K562 (cell line): ENCODE data around the gene ARHGAP26. TPM values are rescaled to one million over a fixed set of nuclear protein-coding genes. Genes with fewer than 3 reads are reported as not detected.

Experiments used
- ATAC-seq: fragments of 200-7000 bp; cut with Tn5 transposase; 3 replicates; pipeline ENCODE4 v1.9.1; 2020; ENCODE audit warnings: moderate library complexity
- BruUV-seq: library from RNA; stranded (reverse); fragments of 400-500 nt; replicated peaks from 2 replicates; lab custom pipeline; 2021; lab: Mats Ljungman, UMichigan
- CTCF ChIA-PET: fragments of 300-600 bp; formaldehyde crosslinking; extraction: SDS; loops from one replicate; lab custom pipeline; 2021; ENCODE audit warnings: low intra/inter-chr PET ratio; lab: Yijun Ruan, JAX
- POLR2A ChIA-PET: fragments of 300-600, 350-650 bp; sonication (Branson Sonifier 250); formaldehyde crosslinking; extraction: SDS; loops from one replicate; lab custom pipeline; 2021; ENCODE audit warnings: antibody characterized with exemption, inconsistent platforms; lab: Yijun Ruan, JAX
- DNase-seq, 4 experiments: peaks; one replicate each; pipeline versions ENCODE4 v3.0.0 to v3.0.0-alpha.2; 2011 to 2018; ENCODE audit warnings: low spot score in 3 of 4, mixed read lengths in 3 of 4; ENCODE audit errors: extremely low read depth in 1 of 4
- FAIRE-seq: peaks from 2 replicates; lab custom pipeline; 2011; peaks lifted over from hg19 to GRCh38; lab: Jason Lieb, UNC
- H2AFZ ChIP-seq: 2 replicates; pipeline ENCODE4 v1.6.0; 2011; ENCODE audit warnings: low read depth, low read length, control low read depth, inconsistent platforms
- H3K27ac ChIP-seq: fragments of 200-600 bp; 3 replicates; pipeline ENCODE4 v1.8.0; 2011; ENCODE audit warnings: low read depth, mild to moderate bottlenecking, control low read depth, inconsistent platforms, low read length, moderate library complexity, mixed read lengths; ENCODE audit errors: extremely low read depth
- H3K27me3 ChIP-seq, 2 experiments: fragments of 300-600 bp in 1 of 2; 2 replicates in 1 of 2; 3 replicates in 1 of 2; pipeline versions ENCODE4 v1.6.0 to v1.8.0; 2011; ENCODE audit warnings: inconsistent platforms in 2 of 2, low read length in 2 of 2, mild to moderate bottlenecking in 1 of 2, mixed read lengths in 1 of 2, moderate library complexity in 1 of 2; ENCODE audit not compliant: control insufficient read depth in 2 of 2, insufficient read depth in 2 of 2
- H3K36me3 ChIP-seq: fragments of 300-600 bp; 3 replicates; pipeline ENCODE4 v1.8.0; 2011; ENCODE audit warnings: mild to moderate bottlenecking, low read length, inconsistent platforms; ENCODE audit not compliant: control insufficient read depth, insufficient read depth
- H3K4me1 ChIP-seq, 2 experiments: fragments of 200-600 bp in 1 of 2; replicated peaks in 1 of 2; 2 replicates in 1 of 2; 3 replicates in 1 of 2; pipeline versions ENCODE4 v1.5.1 to v1.8.0; 2011; ENCODE audit warnings: inconsistent platforms in 2 of 2, low read length in 2 of 2, mild to moderate bottlenecking in 1 of 2, mixed read lengths in 1 of 2, moderate library complexity in 1 of 2; ENCODE audit not compliant: control insufficient read depth in 2 of 2, insufficient read depth in 2 of 2
- H3K4me2 ChIP-seq: 2 replicates; pipeline ENCODE4 v1.6.1; 2011; ENCODE audit warnings: low read length, control low read depth, inconsistent platforms, mixed read lengths; ENCODE audit not compliant: insufficient read depth
- H3K4me3 ChIP-seq: fragments of 200-600 bp; sonication (generic), shearing (Covaris generic); 2 replicates; pipeline ENCODE4 v1.5.1; 2016; ENCODE audit warnings: control low read depth, inconsistent platforms
- H3K79me2 ChIP-seq: fragments of 200-600 bp; 3 replicates; pipeline ENCODE4 v1.8.0; 2011; ENCODE audit warnings: low read length, inconsistent platforms; ENCODE audit not compliant: control insufficient read depth, insufficient read depth
- H3K9ac ChIP-seq, 2 experiments: 2 replicates each; pipeline versions ENCODE4 v1.6.0 to v1.6.1; 2011; ENCODE audit warnings: low read depth in 2 of 2, low read length in 2 of 2, control low read depth in 1 of 2, inconsistent platforms in 1 of 2, mild to moderate bottlenecking in 1 of 2, mixed read lengths in 1 of 2; ENCODE audit not compliant: insufficient read depth in 1 of 2
- H3K9me1 ChIP-seq: one replicate; pipeline ENCODE4 v1.6.0; 2011; ENCODE audit warnings: inconsistent platforms, mild to moderate bottlenecking, low read length, moderate library complexity; ENCODE audit not compliant: control insufficient read depth, insufficient read depth
- H3K9me3 ChIP-seq: replicated peaks from 2 replicates; pipeline ENCODE4 v1.5.1; 2011; ENCODE audit warnings: low read depth, low read length, inconsistent platforms; ENCODE audit not compliant: control insufficient read depth, insufficient read depth
- H4K20me1 ChIP-seq: replicated peaks from 2 replicates; pipeline ENCODE4 v1.6.1; 2011; ENCODE audit warnings: low read length, inconsistent platforms, mixed read lengths; ENCODE audit not compliant: control insufficient read depth, insufficient read depth
- CBX8 ChIP-seq: fragments of 200-600 bp; sonication (generic); IDR thresholded peaks from 2 replicates; pipeline ENCODE4 v1.6.1; 2012; ENCODE audit warnings: borderline replicate concordance, mixed run types, low read depth, mild to moderate bottlenecking, moderate library complexity, mixed read lengths, low read length, control low read depth, inconsistent platforms; ENCODE audit not compliant: poor library complexity, severe bottlenecking; ENCODE audit errors: extremely low read depth
- CEBPB ChIP-seq: fragments of 450-650 bp; IDR thresholded peaks from 2 replicates; pipeline ENCODE4 v1.6.1; 2016; ENCODE audit warnings: missing genetic modification characterization, missing compliant biosample characterization
- CEBPG ChIP-seq, 3 experiments: fragments of 200-800 bp in 1 of 3; sonication (Bioruptor generic) in 1 of 3; sonication (generic) in 1 of 3; formaldehyde crosslinking in 1 of 3; IDR thresholded peaks in 2 of 3; conservative IDR thresholded peaks in 1 of 3; 2 replicates each; pipeline versions ENCODE4 v1.6.1 to v1.8.0; 2016 to 2022; ENCODE audit warnings: missing compliant biosample characterization in 2 of 3, missing genetic modification characterization in 2 of 3, mild to moderate bottlenecking in 1 of 3, missing genetic modification reagents in 1 of 3
- CHD4 ChIP-seq: fragments of 200-600 bp; sonication (generic); IDR thresholded peaks from 3 replicates; pipeline ENCODE4 v1.6.1; 2012; ENCODE audit warnings: low read depth, mild to moderate bottlenecking, mixed read lengths, low read length, inconsistent platforms; ENCODE audit not compliant: insufficient read depth, insufficient replicate concordance, poor library complexity, severe bottlenecking
- CSDE1 ChIP-seq, 2 experiments: fragments of 450-650 bp; IDR thresholded peaks; 2 replicates each; pipeline ENCODE4 v1.6.1; 2016; ENCODE audit warnings: mild to moderate bottlenecking in 1 of 2
- HDAC8 ChIP-seq: fragments of 450-650 bp; IDR thresholded peaks from 2 replicates; pipeline ENCODE4 v1.6.1; 2016; ENCODE audit warnings: mild to moderate bottlenecking, missing genetic modification characterization, moderate library complexity, missing compliant biosample characterization
- MEF2A ChIP-seq: IDR thresholded peaks from 2 replicates; pipeline ENCODE4 v1.6.1; 2011; ENCODE audit warnings: low read depth, mild to moderate bottlenecking, low read length, moderate library complexity; ENCODE audit not compliant: control insufficient read depth
- STAT5B ChIP-seq: fragments of 250-450 bp; sonication (Bioruptor Pico); IDR thresholded peaks from 2 replicates; pipeline ENCODE4 v1.8.0; 2021; ENCODE audit warnings: mild to moderate bottlenecking, inconsistent platforms
- ZNF354B ChIP-seq: fragments of 250-450 bp; sonication (Bioruptor Pico); IDR thresholded peaks from 2 replicates; pipeline ENCODE4 v1.4.0; 2020
- WGBS: fragments of 100-300 bp; shearing (Covaris generic); methylation state at CpG from one replicate; pipeline ENCODE4 v1.1.6; 2016; ENCODE audit warnings: low coverage, mixed read lengths; ENCODE audit not compliant: insufficient coverage; ENCODE audit errors: missing lambda C conversion rate; 5-methylcytosine and 5-hydroxymethylcytosine counted together
- in situ Hi-C: fragments of 300-500 bp; cut with MboI; formaldehyde crosslinking; loops from 4 replicates; pipeline ENCODE4 v1.15.0; 2018; ENCODE audit warnings: inconsistent platforms, mixed read lengths
- intact Hi-C: fragments of 100-400 bp; cut with micrococcal nuclease; formaldehyde crosslinking; loops from 2 replicates; pipeline ENCODE4 v1.14.2; 2022
- polyA plus RNA-seq, 8 experiments: library from polyadenylated mRNA; depleted of rRNA in 4 of 8; stranded (reverse) in 5 of 8; unstranded in 3 of 8; fragments of >200 nt; fragmentation: Nextera tagmentation in 2 of 8; fragmentation: Illumina TruSeq in 1 of 8; extraction: Ambion mirVana in 2 of 8; extraction: Trizol in 1 of 8; gene quantifications; 2 replicates each; pipeline versions ENCODE4 v1.2.1 to v1.2.3, GENCODE V29; 2011 to 2014; ENCODE audit warnings: inconsistent platforms in 1 of 8, missing spikeins in 1 of 8
- total RNA-seq, 7 experiments: library from RNA; depleted of rRNA in 6 of 7; stranded (reverse); fragments of >200 nt in 6 of 7; fragmentation: Illumina TruSeq in 2 of 7; extraction: Trizol in 2 of 7; gene quantifications; 2 replicates each; pipeline versions ENCODE4 v1.2.1 to v1.2.3, GENCODE V29; 2011 to 2021; ENCODE audit warnings: low replicate concordance in 1 of 7
- TF ChIP-seq, protein P1 (sequence below), 2 experiments: fragments of 150-350 bp in 1 of 2; IDR thresholded peaks; 2 replicates each; pipeline ENCODE4 v1.6.1; 2012 to 2016; ENCODE audit warnings: low read depth in 2 of 2, low read length in 2 of 2, mild to moderate bottlenecking in 1 of 2, moderate library complexity in 1 of 2
- TF ChIP-seq, protein P2 (sequence below), 2 experiments: fragments of 450-650 bp in 1 of 2; sonication (generic) in 1 of 2; formaldehyde crosslinking in 1 of 2; IDR thresholded peaks in 1 of 2; conservative IDR thresholded peaks in 1 of 2; 2 replicates each; pipeline versions ENCODE4 v1.6.1 to v1.8.1; 2016 to 2023; ENCODE audit warnings: mild to moderate bottlenecking in 2 of 2, moderate library complexity in 2 of 2, inconsistent platforms in 1 of 2, missing genetic modification reagents in 1 of 2

Gene ARHGAP26
- total and polyA plus RNA-seq, 9 of the 15 experiments (the other 6 are each of a cell fraction or from before 2014, with no cell fraction given): 0.13 to 1.1 (median 0.55) TPM

DNA sequence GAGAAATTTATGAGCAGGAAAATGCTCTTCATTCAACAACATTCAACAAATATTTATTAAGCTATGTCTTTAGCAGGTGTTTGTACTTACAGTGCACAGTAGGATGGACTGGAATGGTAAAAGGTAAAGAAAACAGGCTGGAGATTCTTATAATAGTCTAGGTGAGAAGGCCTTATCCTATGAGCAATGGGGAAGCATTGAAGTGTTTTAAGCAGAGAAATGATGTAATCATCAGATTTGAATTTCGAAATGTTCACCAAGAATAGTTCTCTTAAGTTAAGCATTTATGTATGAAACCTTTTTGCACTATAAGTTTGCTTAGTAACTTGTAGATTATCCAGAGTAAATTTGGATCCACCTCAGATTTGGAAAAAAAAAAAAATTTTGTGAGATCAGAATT lies 424.0 kb downstream of the ARHGAP26 start:
- CTCF ChIA-PET: no interaction called here
- no peaks in the 10 kb centered on the region for H3K79me2 ChIP-seq

More for the DNA sequence above, 424.0 kb downstream of the ARHGAP26 start:
- POLR2A ChIA-PET: interaction anchor here (0.7 kb wide), 1 partner anchor 31 kb away, joined by 5 read pairs; no protein-coding TSS in a partner anchor
- H3K9me3 ChIP-seq: no peaks in the 10 kb centered on the region; the same call in 1 of the 2 replicates
- no peaks in the 10 kb centered on the region for H3K36me3 ChIP-seq
- DNase-seq (no peak), FAIRE-seq (no peak)
- no peak overlapping the region for H3K4me3 ChIP-seq
- H3K4me1 ChIP-seq: peaks cover 0 to 10% of the 10 kb centered on the region in 2 experiments; a peak in 3 of 5 replicates
- no TSS peak for BruUV-seq
- 0% methylated on average over 1 of the region's 1 CpG for WGBS
- H4K20me1 ChIP-seq: no peaks in the 10 kb centered on the region
- no peak overlapping the region for H2AFZ ChIP-seq
- H3K27me3 ChIP-seq: no peaks in the 10 kb centered on the region
- H3K4me2 ChIP-seq: no peak overlapping the region
- TF ChIP-seq, protein P1, sequence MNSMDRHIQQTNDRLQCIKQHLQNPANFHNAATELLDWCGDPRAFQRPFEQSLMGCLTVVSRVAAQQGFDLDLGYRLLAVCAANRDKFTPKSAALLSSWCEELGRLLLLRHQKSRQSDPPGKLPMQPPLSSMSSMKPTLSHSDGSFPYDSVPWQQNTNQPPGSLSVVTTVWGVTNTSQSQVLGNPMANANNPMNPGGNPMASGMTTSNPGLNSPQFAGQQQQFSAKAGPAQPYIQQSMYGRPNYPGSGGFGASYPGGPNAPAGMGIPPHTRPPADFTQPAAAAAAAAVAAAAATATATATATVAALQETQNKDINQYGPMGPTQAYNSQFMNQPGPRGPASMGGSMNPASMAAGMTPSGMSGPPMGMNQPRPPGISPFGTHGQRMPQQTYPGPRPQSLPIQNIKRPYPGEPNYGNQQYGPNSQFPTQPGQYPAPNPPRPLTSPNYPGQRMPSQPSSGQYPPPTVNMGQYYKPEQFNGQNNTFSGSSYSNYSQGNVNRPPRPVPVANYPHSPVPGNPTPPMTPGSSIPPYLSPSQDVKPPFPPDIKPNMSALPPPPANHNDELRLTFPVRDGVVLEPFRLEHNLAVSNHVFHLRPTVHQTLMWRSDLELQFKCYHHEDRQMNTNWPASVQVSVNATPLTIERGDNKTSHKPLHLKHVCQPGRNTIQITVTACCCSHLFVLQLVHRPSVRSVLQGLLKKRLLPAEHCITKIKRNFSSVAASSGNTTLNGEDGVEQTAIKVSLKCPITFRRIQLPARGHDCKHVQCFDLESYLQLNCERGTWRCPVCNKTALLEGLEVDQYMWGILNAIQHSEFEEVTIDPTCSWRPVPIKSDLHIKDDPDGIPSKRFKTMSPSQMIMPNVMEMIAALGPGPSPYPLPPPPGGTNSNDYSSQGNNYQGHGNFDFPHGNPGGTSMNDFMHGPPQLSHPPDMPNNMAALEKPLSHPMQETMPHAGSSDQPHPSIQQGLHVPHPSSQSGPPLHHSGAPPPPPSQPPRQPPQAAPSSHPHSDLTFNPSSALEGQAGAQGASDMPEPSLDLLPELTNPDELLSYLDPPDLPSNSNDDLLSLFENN (IDR thresholded peaks at IDR 0.05; ENCODE audit: low read depth in 2 of 2, low read length in 2 of 2): no peak
- no peak for TF ChIP-seq CBX8
- TF ChIP-seq MEF2A: no peak
- no peak for TF ChIP-seq CEBPG (CRISPR knock-in tag; IDR thresholded peaks at IDR 0.05)
- TF ChIP-seq CEBPG (tag; conservative IDR thresholded peaks at IDR 0.05 in 1 of 2, IDR thresholded peaks at IDR 0.05 in 1 of 2): peak in 1 of 2 experiments; percentile 26; a peak in 1 of 4 replicates
- TF ChIP-seq HDAC8 (tag): no peak
- no peak for TF ChIP-seq ZNF354B (CRISPR knock-in tag)
- no peak for TF ChIP-seq CHD4
- TF ChIP-seq CEBPB: peak; percentile 40
- TF ChIP-seq, protein P2, sequence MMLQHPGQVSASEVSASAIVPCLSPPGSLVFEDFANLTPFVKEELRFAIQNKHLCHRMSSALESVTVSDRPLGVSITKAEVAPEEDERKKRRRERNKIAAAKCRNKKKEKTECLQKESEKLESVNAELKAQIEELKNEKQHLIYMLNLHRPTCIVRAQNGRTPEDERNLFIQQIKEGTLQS (IDR thresholded peaks at IDR 0.05): peak; percentile 41
- TF ChIP-seq, protein P2 (CRISPR knock-in tag; conservative IDR thresholded peaks at IDR 0.05): no peak
- TF ChIP-seq CSDE1 (IDR thresholded peaks at IDR 0.05): no peak
- no peak for TF ChIP-seq STAT5B (CRISPR knock-in tag)
- TF ChIP-seq, all 486 proteins: peak for 3
- no peaks in the 10 kb centered on the region for H3K9me1 ChIP-seq
- H3K9ac ChIP-seq: no peak overlapping the region
- in situ Hi-C loops: no loop called here
- ATAC-seq: no peak
- intact Hi-C loops: loop anchor here (5.0 kb wide), 1 partner anchor 148 kb away; no protein-coding TSS in a partner anchor
- H3K27ac ChIP-seq: no peak overlapping the region
